ENCODE measurements around the gene PLRG1. TPM values are rescaled to one million over a fixed set of nuclear protein-coding genes. Genes with fewer than 3 reads are reported as not detected.

PLRG1 gene
- polyA plus RNA-seq, 3 donors = 34.6 to 56.1 (median 52.5) TPM

DNA sequence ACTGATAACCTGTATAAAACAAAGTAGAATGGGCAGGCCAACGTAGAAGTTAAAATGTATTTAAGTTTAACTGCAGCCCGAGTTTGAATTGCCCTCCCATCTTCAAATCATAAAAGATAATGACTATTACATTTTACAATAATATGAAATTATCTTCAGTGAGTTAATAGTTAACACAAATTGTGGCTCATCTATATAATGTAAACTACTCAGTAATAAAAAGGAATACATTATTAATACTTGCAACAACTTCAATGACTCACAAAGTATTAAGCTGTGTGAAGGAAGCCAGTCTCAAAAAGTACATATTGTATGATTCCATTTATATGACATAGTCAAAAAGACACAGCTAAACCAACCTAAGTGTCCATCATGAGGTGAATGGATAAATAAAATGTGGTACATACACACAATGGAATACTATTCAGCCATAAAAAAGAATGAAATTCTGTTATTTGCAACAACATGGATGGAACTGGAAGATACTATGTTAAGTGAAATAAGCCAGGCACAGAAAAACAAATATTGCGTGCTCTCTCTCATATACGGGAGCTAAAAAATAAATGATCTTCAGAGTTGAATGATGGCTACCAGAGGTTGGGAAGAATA lies 7.8 kb downstream of the PLRG1 start:
- Mint-ChIP-seq H3K27me3 (ENCODE audit: low read depth in 3 of 3) (no peaks in the 10 kb centered on the region), H3K36me3 (peaks cover 75 to 77% of the 10 kb centered on the region in 2 donors), H3K9me3 (peaks cover 0 to 2% (median 0%) of the 10 kb centered on the region in 7 donors), H3K4me3 (no peak overlapping the region), H3K27ac (no peak overlapping the region), H3K4me1 (peaks cover 3% of the 10 kb centered on the region)
- Histone ChIP-seq H3K36me3 (replicated peaks in 1 of 2; ENCODE audit: control insufficient read depth in 1 of 2, insufficient read depth in 2 of 2, low read length in 2 of 2) (peaks cover 98 to 100% of the 10 kb centered on the region in 2 donors), H3K9ac (ENCODE audit: insufficient read depth, low read length, poor library complexity, severe bottlenecking) (no peak overlapping the region), H3K4me1 (ENCODE audit: control insufficient read depth in 1 of 2, insufficient read depth in 2 of 2, low read length in 2 of 2) (peaks cover 0 to 3% of the 10 kb centered on the region in 2 donors), H3K79me2 (ENCODE audit: insufficient read depth, low read length) (no peaks in the 10 kb centered on the region), H3K27ac (ENCODE audit: low read depth in 1 of 2, low read length in 2 of 2) (no peak overlapping the region), H3K27me3 (ENCODE audit: control insufficient read depth in 2 of 2, insufficient read depth in 2 of 2, low read length in 2 of 2) (no peaks in the 10 kb centered on the region), H3K4me3 (replicated peaks in 1 of 3; ENCODE audit: low read depth in 2 of 3, low read length in 3 of 3) (no peak overlapping the region), H3K4me2 (replicated peaks; ENCODE audit: extremely low read depth, low read length, poor library complexity, severe bottlenecking) (no peak overlapping the region), H4K20me1 (ENCODE audit: insufficient read depth, low read length) (peaks cover 3% of the 10 kb centered on the region), H3K9me3 (replicated peaks in 1 of 2; ENCODE audit: control insufficient read depth in 1 of 2, insufficient read depth in 1 of 2, low read length in 2 of 2) (no peaks in the 10 kb centered on the region), H2AFZ (ENCODE audit: insufficient read depth, low read depth, low read length, poor library complexity, severe bottlenecking) (no peak overlapping the region)
- 100% methylated on average over 2 of the region's 4 CpGs for WGBS (ENCODE audit: insufficient coverage)
- DNase-seq = no peak
- TF ChIP-seq, protein P1, sequence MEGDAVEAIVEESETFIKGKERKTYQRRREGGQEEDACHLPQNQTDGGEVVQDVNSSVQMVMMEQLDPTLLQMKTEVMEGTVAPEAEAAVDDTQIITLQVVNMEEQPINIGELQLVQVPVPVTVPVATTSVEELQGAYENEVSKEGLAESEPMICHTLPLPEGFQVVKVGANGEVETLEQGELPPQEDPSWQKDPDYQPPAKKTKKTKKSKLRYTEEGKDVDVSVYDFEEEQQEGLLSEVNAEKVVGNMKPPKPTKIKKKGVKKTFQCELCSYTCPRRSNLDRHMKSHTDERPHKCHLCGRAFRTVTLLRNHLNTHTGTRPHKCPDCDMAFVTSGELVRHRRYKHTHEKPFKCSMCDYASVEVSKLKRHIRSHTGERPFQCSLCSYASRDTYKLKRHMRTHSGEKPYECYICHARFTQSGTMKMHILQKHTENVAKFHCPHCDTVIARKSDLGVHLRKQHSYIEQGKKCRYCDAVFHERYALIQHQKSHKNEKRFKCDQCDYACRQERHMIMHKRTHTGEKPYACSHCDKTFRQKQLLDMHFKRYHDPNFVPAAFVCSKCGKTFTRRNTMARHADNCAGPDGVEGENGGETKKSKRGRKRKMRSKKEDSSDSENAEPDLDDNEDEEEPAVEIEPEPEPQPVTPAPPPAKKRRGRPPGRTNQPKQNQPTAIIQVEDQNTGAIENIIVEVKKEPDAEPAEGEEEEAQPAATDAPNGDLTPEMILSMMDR (IDR thresholded peaks at IDR 0.05) = no peak
- intact Hi-C loops (cut with micrococcal nuclease) = no loop called here

DNA sequence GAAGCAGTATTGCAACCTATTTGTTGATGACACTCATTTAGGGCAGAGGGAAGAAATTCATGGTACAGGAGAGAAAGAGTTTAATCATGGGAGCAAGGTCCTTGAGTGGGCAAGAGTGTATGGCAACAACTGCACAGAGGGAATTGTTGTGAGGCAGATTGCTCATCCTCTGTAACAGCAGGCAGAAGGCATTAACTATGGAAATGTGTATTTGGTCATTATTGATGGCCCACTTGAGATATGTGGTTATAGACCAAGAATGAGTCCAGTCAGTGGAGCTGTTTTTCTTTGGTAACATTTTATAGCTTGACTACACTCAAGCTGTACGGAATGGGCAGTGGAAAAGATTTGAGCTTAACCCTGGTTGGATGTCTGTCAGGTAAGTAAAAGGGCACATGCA lies 15.9 kb downstream of the PLRG1 start:
- H3K9me3 Mint-ChIP-seq = no peaks in the 10 kb centered on the region
- peaks cover 3% of the 10 kb centered on the region for H3K4me1 Mint-ChIP-seq
- Histone ChIP-seq H3K9me3 (replicated peaks in 1 of 2; ENCODE audit: control insufficient read depth in 1 of 2, insufficient read depth in 1 of 2, low read length in 2 of 2) (no peaks in the 10 kb centered on the region), H3K9ac (ENCODE audit: insufficient read depth, low read length, poor library complexity, severe bottlenecking) (no peak overlapping the region), H2AFZ (ENCODE audit: insufficient read depth, low read depth, low read length, poor library complexity, severe bottlenecking) (no peak overlapping the region), H3K36me3 (replicated peaks in 1 of 2; ENCODE audit: control insufficient read depth in 1 of 2, insufficient read depth in 2 of 2, low read length in 2 of 2) (peaks cover 38 to 43% of the 10 kb centered on the region in 2 donors), H3K27ac (ENCODE audit: low read depth in 1 of 2, low read length in 2 of 2) (no peak overlapping the region), H3K4me2 (replicated peaks; ENCODE audit: extremely low read depth, low read length, poor library complexity, severe bottlenecking) (no peak overlapping the region), H3K79me2 (ENCODE audit: insufficient read depth, low read length) (no peaks in the 10 kb centered on the region), H3K4me1 (ENCODE audit: control insufficient read depth in 1 of 2, insufficient read depth in 2 of 2, low read length in 2 of 2) (peaks cover 0 to 3% of the 10 kb centered on the region in 2 donors), H3K27me3 (ENCODE audit: control insufficient read depth in 2 of 2, insufficient read depth in 2 of 2, low read length in 2 of 2) (no peaks in the 10 kb centered on the region), H4K20me1 (ENCODE audit: insufficient read depth, low read length) (no peaks in the 10 kb centered on the region), H3K4me3 (replicated peaks in 1 of 3; ENCODE audit: low read depth in 2 of 3, low read length in 3 of 3) (no peak overlapping the region)
- peaks cover 0 to 4% (median 2%) of the 10 kb centered on the region in 3 donors for H3K27me3 Mint-ChIP-seq (ENCODE audit: low read depth in 3 of 3)
- H3K4me3 Mint-ChIP-seq = no peak overlapping the region
- WGBS (ENCODE audit: insufficient coverage) = 100% methylated on average over 1 of the region's 1 CpG
- H3K27ac Mint-ChIP-seq = no peak overlapping the region
- intact Hi-C loops (cut with micrococcal nuclease) = no loop called here
- TF ChIP-seq, protein P1 (IDR thresholded peaks at IDR 0.05) = no peak
- peaks cover 25 to 31% of the 10 kb centered on the region in 2 donors for H3K36me3 Mint-ChIP-seq
- no peak for DNase-seq
